Parathyroid adenoma (tissue), 2 donors: Measurements from ENCODE around the gene SPATA2L.

Experiments used
- H2AFZ ChIP-seq: fragments of 300-600 bp; sonication (generic); one replicate; pipeline ENCODE4 v1.7.0; 2017; ENCODE audit warnings: antibody characterized with exemption, mild to moderate bottlenecking
- H3K27ac ChIP-seq: fragments of 300-600 bp; sonication (generic); one replicate; pipeline ENCODE4 v1.7.0; 2017
- H3K27me3 ChIP-seq: fragments of 300-600 bp; sonication (generic); one replicate; pipeline ENCODE4 v1.7.0; 2017; ENCODE audit warnings: low read length; ENCODE audit not compliant: control insufficient read depth, insufficient read depth
- H3K36me3 ChIP-seq: fragments of 300-600 bp; sonication (generic); one replicate; pipeline ENCODE4 v1.7.0; 2017; ENCODE audit warnings: low read length; ENCODE audit not compliant: control insufficient read depth, insufficient read depth
- H3K4me1 ChIP-seq: fragments of 300-600 bp; sonication (generic); one replicate; pipeline ENCODE4 v1.7.0; 2017; ENCODE audit warnings: control low read depth
- H3K4me2 ChIP-seq: fragments of 300-600 bp; sonication (generic); one replicate; pipeline ENCODE4 v1.7.0; 2017; ENCODE audit warnings: low read length
- H3K4me3 ChIP-seq: fragments of 300-600 bp; sonication (generic); one replicate; pipeline ENCODE4 v1.7.0; 2017; ENCODE audit warnings: low read depth, low read length
- H3K79me2 ChIP-seq: fragments of 300-600 bp; sonication (generic); one replicate; pipeline ENCODE4 v1.7.0; 2017; ENCODE audit warnings: control low read depth
- H3K9ac ChIP-seq: fragments of 300-600 bp; sonication (generic); one replicate; pipeline ENCODE4 v1.7.0; 2017; ENCODE audit warnings: mild to moderate bottlenecking
- H3K9me3 ChIP-seq: fragments of 300-600 bp; sonication (generic); one replicate; pipeline ENCODE4 v1.7.0; 2017; ENCODE audit warnings: low read length; ENCODE audit not compliant: control insufficient read depth
- CTCF ChIP-seq: fragments of 300-600 bp; sonication (generic); IDR thresholded peaks from one replicate; pipeline ENCODE4 v1.7.0; 2017; ENCODE audit warnings: antibody characterized with exemption, mild to moderate bottlenecking
- donor health status: primary hyperparathyroidism.

Gene SPATA2L

GRCh38 chr16:89646906-89647305, 54.6 kb downstream of the SPATA2L start:
- Histone ChIP-seq H3K27ac (no peak overlapping the region), H3K79me2 (no peaks in the 10 kb centered on the region), H2AFZ (no peak overlapping the region), H3K4me2 (no peak overlapping the region), H3K27me3 (no peaks in the 10 kb centered on the region), H3K36me3 (no peaks in the 10 kb centered on the region), H3K4me1 (no peaks in the 10 kb centered on the region), H3K9me3 (no peaks in the 10 kb centered on the region), H3K9ac (no peak overlapping the region), H3K4me3 (no peak overlapping the region)
- TF ChIP-seq CTCF = no peak
